Panc1 (cell line): ENCODE data around the gene GSDMA.

Source experiments
- POLR2AphosphoS5 ChIP-seq: IDR thresholded peaks from 2 replicates; pipeline ENCODE4 v1.6.1; 2012; ENCODE audit warnings: mild to moderate bottlenecking, low read depth, low read length, moderate library complexity
- REST ChIP-seq, 2 experiments: IDR thresholded peaks; 2 replicates each; pipeline ENCODE4 v1.6.1; 2011 to 2012; ENCODE audit warnings: low read depth in 2 of 2, control low read depth in 1 of 2, low read length in 1 of 2, mild to moderate bottlenecking in 1 of 2, moderate library complexity in 1 of 2; ENCODE audit not compliant: insufficient read depth in 1 of 2
- SIN3A ChIP-seq: IDR thresholded peaks from 2 replicates; pipeline ENCODE4 v1.6.1; 2012; ENCODE audit warnings: low read depth, mild to moderate bottlenecking, low read length, moderate library complexity, borderline replicate concordance; ENCODE audit not compliant: insufficient read depth
- TF ChIP-seq, protein P1 (sequence below): fragments of 450-650 bp; IDR thresholded peaks from 2 replicates; pipeline ENCODE4 v1.5.1; 2017; ENCODE audit warnings: mild to moderate bottlenecking

DNA sequence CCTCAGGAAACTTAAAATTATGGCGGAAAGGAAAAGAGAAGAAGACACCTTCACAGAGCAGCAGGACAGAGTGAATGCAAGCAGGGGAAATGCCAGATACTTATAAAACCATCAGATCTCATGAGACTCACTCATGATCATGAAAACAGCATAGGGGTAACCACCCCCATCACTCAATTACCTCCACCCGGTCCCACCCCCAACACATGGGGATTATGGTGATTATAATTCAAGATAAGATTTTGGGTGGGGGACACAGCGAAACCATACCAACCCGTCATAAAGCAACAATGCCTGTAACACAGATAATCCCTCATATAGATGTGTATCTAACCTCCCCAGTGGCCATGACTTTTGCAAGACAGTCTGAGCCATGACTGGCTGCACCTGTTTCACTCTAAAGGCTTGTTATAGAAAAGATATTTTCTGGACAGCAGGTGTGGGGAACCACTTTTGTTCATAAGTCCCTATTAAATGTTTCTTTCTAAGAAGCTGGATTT is 7.0 kb upstream of the GSDMA start:
- TF ChIP-seq, protein P1, sequence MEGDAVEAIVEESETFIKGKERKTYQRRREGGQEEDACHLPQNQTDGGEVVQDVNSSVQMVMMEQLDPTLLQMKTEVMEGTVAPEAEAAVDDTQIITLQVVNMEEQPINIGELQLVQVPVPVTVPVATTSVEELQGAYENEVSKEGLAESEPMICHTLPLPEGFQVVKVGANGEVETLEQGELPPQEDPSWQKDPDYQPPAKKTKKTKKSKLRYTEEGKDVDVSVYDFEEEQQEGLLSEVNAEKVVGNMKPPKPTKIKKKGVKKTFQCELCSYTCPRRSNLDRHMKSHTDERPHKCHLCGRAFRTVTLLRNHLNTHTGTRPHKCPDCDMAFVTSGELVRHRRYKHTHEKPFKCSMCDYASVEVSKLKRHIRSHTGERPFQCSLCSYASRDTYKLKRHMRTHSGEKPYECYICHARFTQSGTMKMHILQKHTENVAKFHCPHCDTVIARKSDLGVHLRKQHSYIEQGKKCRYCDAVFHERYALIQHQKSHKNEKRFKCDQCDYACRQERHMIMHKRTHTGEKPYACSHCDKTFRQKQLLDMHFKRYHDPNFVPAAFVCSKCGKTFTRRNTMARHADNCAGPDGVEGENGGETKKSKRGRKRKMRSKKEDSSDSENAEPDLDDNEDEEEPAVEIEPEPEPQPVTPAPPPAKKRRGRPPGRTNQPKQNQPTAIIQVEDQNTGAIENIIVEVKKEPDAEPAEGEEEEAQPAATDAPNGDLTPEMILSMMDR = no peak
- TF ChIP-seq REST (IDR thresholded peaks at IDR 0.05; ENCODE audit: insufficient read depth in 1 of 2, low read depth in 2 of 2, low read length in 1 of 2) = no peak
- no peak for TF ChIP-seq POLR2AphosphoS5
- TF ChIP-seq SIN3A = no peak
